GM23338 (cell line): ENCODE data around the gene NUDT16L1. TPM values are rescaled to one million over a fixed set of nuclear protein-coding genes. Genes with fewer than 3 reads are reported as not detected.

Experiments used
- ATAC-seq: fragments of 200-7000 bp; cut with Tn5 transposase; 3 replicates; pipeline ENCODE4 v1.9.1; 2020
- DNase-seq: peaks from one replicate; pipeline ENCODE4 v3.0.0-alpha.2; 2015; ENCODE audit warnings: low spot score
- H2AFZ ChIP-seq: fragments of 200-600 bp; sonication (generic); 2 replicates; pipeline ENCODE4 v1.8.0; 2016; ENCODE audit warnings: antibody characterized with exemption, mild to moderate bottlenecking, moderate library complexity
- H3F3A ChIP-seq: fragments of 200-600 bp; sonication (generic); replicated peaks from 2 replicates; pipeline ENCODE4 v1.8.0; 2017; ENCODE audit warnings: antibody characterized with exemption, mixed run types, low read depth
- H3K27ac ChIP-seq: fragments of 200-600 bp; sonication (generic); 2 replicates; pipeline ENCODE4 v1.6.1; 2016; ENCODE audit warnings: low read depth
- H3K27me3 ChIP-seq: fragments of 200-600 bp; sonication (generic); 2 replicates; pipeline ENCODE4 v1.8.0; 2016; ENCODE audit warnings: mild to moderate bottlenecking, mixed run types, moderate library complexity; ENCODE audit not compliant: insufficient read depth
- H3K36me3 ChIP-seq: fragments of 200-600 bp; sonication (generic); 2 replicates; pipeline ENCODE4 v1.8.0; 2016; ENCODE audit warnings: mild to moderate bottlenecking; ENCODE audit not compliant: insufficient read depth
- H3K4me1 ChIP-seq: fragments of 200-600 bp; sonication (generic); 2 replicates; pipeline ENCODE4 v1.8.0; 2016; ENCODE audit warnings: mild to moderate bottlenecking, moderate library complexity; ENCODE audit not compliant: insufficient read depth
- H3K4me2 ChIP-seq: fragments of 200-600 bp; sonication (generic); 2 replicates; pipeline ENCODE4 v1.7.1; 2017; ENCODE audit warnings: mixed run types
- H3K4me3 ChIP-seq: fragments of 200-600 bp; sonication (generic); 2 replicates; pipeline ENCODE4 v1.6.1; 2016; ENCODE audit warnings: mixed run types
- H3K79me2 ChIP-seq: fragments of 200-600 bp; sonication (generic); replicated peaks from 2 replicates; pipeline ENCODE4 v1.8.0; 2017; ENCODE audit warnings: mild to moderate bottlenecking; ENCODE audit not compliant: insufficient read depth
- H3K9me2 ChIP-seq: fragments of 200-600 bp; sonication (generic); 2 replicates; pipeline ENCODE4 v1.8.0; 2017; ENCODE audit not compliant: insufficient read depth
- H4K20me1 ChIP-seq: fragments of 200-600 bp; sonication (generic); replicated peaks from 2 replicates; pipeline ENCODE4 v1.8.0; 2017; ENCODE audit warnings: mild to moderate bottlenecking; ENCODE audit not compliant: insufficient read depth
- H3K27ac Mint-ChIP-seq: 2 replicates; pipeline ENCODE4 v1.8.0; 2020; ENCODE audit warnings: inconsistent platforms, mild to moderate bottlenecking, moderate library complexity, mixed read lengths
- H3K27me3 Mint-ChIP-seq: 3 replicates; pipeline ENCODE4 v1.8.0; 2022; ENCODE audit warnings: low read depth, mild to moderate bottlenecking, moderate library complexity, mixed read lengths, inconsistent platforms; ENCODE audit not compliant: insufficient read depth, poor library complexity
- H3K36me3 Mint-ChIP-seq: 3 replicates; pipeline ENCODE4 v1.8.0; 2021; ENCODE audit warnings: low read depth, mild to moderate bottlenecking, inconsistent platforms, moderate library complexity, mixed read lengths
- H3K4me1 Mint-ChIP-seq: 3 replicates; pipeline ENCODE4 v1.8.0; 2020; ENCODE audit warnings: mild to moderate bottlenecking, inconsistent platforms, mixed read lengths
- H3K4me3 Mint-ChIP-seq: 3 replicates; pipeline ENCODE4 v1.8.0; 2021; ENCODE audit warnings: moderate library complexity, mild to moderate bottlenecking, inconsistent platforms, mixed read lengths
- H3K9me3 Mint-ChIP-seq: 3 replicates; pipeline ENCODE4 v1.8.0; 2020; ENCODE audit warnings: moderate library complexity, mild to moderate bottlenecking, inconsistent platforms, mixed read lengths
- CREB1 ChIP-seq: fragments of 250-450 bp; sonication (Bioruptor Pico); IDR thresholded peaks from 2 replicates; pipeline ENCODE4 v1.5.0; 2020; ENCODE audit warnings: low read depth, mild to moderate bottlenecking, moderate library complexity
- JUNB ChIP-seq: IDR thresholded peaks from one replicate; pipeline ENCODE4 v1.6.1; 2016; ENCODE audit warnings: antibody characterized with exemption; ENCODE audit not compliant: unreplicated experiment
- NANOG ChIP-seq: IDR thresholded peaks from 2 replicates; pipeline ENCODE4 v1.6.1; 2016; ENCODE audit warnings: antibody characterized with exemption, borderline replicate concordance
- POLR2AphosphoS5 ChIP-seq: IDR thresholded peaks from 2 replicates; pipeline ENCODE4 v1.6.1; 2016; ENCODE audit warnings: antibody characterized with exemption, low read depth
- STAT1 ChIP-seq: IDR thresholded peaks from one replicate; pipeline ENCODE4 v1.6.1; 2016; ENCODE audit warnings: antibody characterized with exemption; ENCODE audit not compliant: unreplicated experiment
- ZNF114 ChIP-seq: fragments of 250-450 bp; sonication (Bioruptor Pico); IDR thresholded peaks from 2 replicates; pipeline ENCODE4 v1.5.0; 2020; ENCODE audit warnings: mild to moderate bottlenecking, moderate library complexity
- polyA plus RNA-seq: library from polyadenylated mRNA; unstranded; fragments of >200 nt; fragmentation: Nextera tagmentation; extraction: Ambion mirVana; gene quantifications from 2 replicates; pipeline ENCODE4 v1.2.1, GENCODE V29; 2016
- total RNA-seq: library from RNA; depleted of rRNA; stranded (reverse); fragments of >200 nt; shearing (Covaris generic); gene quantifications from 2 replicates; pipeline ENCODE4 v1.2.3, GENCODE V29; 2014
- TF ChIP-seq, protein P1 (sequence below): fragments of 250-450 bp; sonication (Bioruptor Pico); IDR thresholded peaks from 2 replicates; pipeline ENCODE4 v1.5.0; 2020; ENCODE audit warnings: mild to moderate bottlenecking, moderate library complexity
- TF ChIP-seq, protein P2 (sequence below): IDR thresholded peaks from 2 replicates; pipeline ENCODE4 v1.6.1; 2016; ENCODE audit warnings: antibody characterized with exemption
- TF ChIP-seq, protein P3 (sequence below), 2 experiments: fragments of 200-600 bp in 1 of 2; sonication (generic) in 1 of 2; conservative IDR thresholded peaks; 2 replicates each; pipeline versions ENCODE4 v1.5.1 to v1.6.1; 2016 to 2017; ENCODE audit warnings: antibody characterized with exemption in 2 of 2, low read depth in 2 of 2, mild to moderate bottlenecking in 2 of 2, moderate library complexity in 1 of 2
- TF ChIP-seq, protein P4 (sequence below): IDR thresholded peaks from one replicate; pipeline ENCODE4 v1.6.1; 2018; ENCODE audit warnings: antibody characterized with exemption; ENCODE audit not compliant: unreplicated experiment

Gene NUDT16L1
- total and polyA plus RNA-seq, 2 experiments from 2014 or later, result 37.1 to 80.4 TPM

DNA sequence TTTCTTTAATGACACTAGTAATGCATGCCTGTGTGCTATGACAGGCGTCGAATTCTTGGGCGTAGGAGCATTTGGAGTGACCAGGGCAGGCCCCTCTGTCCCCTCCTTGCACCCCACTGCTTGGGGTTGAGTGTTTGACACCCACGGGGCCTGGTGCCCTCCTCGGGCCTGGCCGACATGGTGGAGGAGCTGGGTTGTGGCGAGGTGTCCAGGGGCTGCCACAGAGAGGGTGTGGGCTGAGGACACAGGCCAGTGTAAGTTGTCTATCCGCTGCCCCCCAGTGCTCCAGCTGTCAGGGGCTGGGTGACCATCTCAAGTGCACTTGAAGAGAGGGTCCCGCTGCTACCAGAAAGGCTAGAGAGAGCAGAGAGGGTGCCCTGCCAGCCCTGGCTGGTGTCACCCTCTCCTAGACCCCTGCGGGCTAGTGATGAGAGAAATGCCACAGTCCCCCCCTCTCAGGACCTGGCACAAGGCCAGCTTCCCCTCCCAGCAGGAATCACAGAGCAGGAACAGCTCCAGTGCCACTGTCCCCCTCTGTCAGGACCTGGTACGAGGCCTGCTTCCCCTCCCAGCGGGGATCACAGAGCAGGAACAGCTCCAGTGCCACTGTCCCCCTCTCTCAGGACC, 38.3 kb upstream of the NUDT16L1 start (continued):
- TF ChIP-seq, protein P1, sequence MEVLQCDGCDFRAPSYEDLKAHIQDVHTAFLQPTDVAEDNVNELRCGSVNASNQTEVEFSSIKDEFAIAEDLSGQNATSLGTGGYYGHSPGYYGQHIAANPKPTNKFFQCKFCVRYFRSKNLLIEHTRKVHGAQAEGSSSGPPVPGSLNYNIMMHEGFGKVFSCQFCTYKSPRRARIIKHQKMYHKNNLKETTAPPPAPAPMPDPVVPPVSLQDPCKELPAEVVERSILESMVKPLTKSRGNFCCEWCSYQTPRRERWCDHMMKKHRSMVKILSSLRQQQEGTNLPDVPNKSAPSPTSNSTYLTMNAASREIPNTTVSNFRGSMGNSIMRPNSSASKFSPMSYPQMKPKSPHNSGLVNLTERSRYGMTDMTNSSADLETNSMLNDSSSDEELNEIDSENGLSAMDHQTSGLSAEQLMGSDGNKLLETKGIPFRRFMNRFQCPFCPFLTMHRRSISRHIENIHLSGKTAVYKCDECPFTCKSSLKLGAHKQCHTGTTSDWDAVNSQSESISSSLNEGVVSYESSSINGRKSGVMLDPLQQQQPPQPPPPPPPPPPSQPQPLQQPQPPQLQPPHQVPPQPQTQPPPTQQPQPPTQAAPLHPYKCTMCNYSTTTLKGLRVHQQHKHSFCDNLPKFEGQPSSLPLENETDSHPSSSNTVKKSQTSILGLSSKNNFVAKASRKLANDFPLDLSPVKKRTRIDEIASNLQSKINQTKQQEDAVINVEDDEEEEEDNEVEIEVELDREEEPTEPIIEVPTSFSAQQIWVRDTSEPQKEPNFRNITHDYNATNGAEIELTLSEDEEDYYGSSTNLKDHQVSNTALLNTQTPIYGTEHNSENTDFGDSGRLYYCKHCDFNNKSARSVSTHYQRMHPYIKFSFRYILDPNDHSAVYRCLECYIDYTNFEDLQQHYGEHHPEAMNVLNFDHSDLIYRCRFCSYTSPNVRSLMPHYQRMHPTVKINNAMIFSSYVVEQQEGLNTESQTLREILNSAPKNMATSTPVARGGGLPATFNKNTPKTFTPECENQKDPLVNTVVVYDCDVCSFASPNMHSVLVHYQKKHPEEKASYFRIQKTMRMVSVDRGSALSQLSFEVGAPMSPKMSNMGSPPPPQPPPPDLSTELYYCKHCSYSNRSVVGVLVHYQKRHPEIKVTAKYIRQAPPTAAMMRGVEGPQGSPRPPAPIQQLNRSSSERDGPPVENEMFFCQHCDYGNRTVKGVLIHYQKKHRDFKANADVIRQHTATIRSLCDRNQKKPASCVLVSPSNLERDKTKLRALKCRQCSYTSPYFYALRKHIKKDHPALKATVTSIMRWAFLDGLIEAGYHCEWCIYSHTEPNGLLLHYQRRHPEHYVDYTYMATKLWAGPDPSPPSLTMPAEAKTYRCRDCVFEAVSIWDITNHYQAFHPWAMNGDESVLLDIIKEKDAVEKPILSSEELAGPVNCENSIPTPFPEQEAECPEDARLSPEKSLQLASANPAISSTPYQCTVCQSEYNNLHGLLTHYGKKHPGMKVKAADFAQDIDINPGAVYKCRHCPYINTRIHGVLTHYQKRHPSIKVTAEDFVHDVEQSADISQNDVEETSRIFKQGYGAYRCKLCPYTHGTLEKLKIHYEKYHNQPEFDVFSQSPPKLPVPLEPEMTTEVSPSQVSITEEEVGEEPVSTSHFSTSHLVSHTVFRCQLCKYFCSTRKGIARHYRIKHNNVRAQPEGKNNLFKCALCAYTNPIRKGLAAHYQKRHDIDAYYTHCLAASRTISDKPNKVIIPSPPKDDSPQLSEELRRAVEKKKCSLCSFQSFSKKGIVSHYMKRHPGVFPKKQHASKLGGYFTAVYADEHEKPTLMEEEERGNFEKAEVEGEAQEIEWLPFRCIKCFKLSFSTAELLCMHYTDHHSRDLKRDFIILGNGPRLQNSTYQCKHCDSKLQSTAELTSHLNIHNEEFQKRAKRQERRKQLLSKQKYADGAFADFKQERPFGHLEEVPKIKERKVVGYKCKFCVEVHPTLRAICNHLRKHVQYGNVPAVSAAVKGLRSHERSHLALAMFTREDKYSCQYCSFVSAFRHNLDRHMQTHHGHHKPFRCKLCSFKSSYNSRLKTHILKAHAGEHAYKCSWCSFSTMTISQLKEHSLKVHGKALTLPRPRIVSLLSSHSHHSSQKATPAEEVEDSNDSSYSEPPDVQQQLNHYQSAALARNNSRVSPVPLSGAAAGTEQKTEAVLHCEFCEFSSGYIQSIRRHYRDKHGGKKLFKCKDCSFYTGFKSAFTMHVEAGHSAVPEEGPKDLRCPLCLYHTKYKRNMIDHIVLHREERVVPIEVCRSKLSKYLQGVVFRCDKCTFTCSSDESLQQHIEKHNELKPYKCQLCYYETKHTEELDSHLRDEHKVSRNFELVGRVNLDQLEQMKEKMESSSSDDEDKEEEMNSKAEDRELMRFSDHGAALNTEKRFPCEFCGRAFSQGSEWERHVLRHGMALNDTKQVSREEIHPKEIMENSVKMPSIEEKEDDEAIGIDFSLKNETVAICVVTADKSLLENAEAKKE, result no peak
- TF ChIP-seq, protein P2, sequence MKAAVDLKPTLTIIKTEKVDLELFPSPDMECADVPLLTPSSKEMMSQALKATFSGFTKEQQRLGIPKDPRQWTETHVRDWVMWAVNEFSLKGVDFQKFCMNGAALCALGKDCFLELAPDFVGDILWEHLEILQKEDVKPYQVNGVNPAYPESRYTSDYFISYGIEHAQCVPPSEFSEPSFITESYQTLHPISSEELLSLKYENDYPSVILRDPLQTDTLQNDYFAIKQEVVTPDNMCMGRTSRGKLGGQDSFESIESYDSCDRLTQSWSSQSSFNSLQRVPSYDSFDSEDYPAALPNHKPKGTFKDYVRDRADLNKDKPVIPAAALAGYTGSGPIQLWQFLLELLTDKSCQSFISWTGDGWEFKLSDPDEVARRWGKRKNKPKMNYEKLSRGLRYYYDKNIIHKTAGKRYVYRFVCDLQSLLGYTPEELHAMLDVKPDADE, result no peak
- TF ChIP-seq CREB1 (CRISPR knock-in tag) (no peak), JUNB (no peak)

DNA sequence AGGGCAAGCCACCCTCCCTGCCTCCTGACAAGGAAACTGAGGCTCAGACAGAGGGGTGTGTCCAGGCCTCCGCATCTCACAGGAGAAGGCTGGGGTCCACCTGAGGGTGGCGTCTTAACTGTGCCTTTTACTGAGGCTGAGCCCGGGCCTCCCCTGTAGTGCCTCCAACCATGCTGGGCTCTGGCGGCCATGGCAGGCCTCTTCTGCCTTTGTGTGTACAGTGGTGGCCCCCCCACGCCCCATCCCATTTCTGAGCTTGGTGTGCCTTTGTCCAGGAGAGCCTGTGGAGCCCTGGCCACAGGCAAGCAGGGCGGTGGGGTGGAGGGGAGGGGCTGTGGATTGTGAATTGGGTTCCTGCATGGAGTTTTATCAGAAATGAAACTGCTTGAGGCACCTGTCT, 37.6 kb upstream of the NUDT16L1 start:
- Histone ChIP-seq H4K20me1 (0 out of 2 replicates have a peak, but pooled peaks cover 3% of the 10 kb centered on the region), H2AFZ (no peak overlapping the region), H3K27me3 (no peaks in the 10 kb centered on the region), H3K36me3 (no peaks in the 10 kb centered on the region), H3K4me3 (no peak overlapping the region), H3F3A (no peaks in the 10 kb centered on the region), H3K4me2 (no peak overlapping the region), H3K9me2 (no peaks in the 10 kb centered on the region), H3K79me2 (no peaks in the 10 kb centered on the region), H3K4me1 (no peaks in the 10 kb centered on the region), H3K27ac (no peak overlapping the region)
- DNase-seq, result no peak
- Mint-ChIP-seq H3K4me3 (no peak overlapping the region), H3K4me1 (no peaks in the 10 kb centered on the region), H3K27ac (no peak overlapping the region), H3K36me3 (peaks cover 19% of the 10 kb centered on the region), H3K27me3 (peaks cover 2% of the 10 kb centered on the region), H3K9me3 (no peaks in the 10 kb centered on the region)
- no peak for ATAC-seq
- TF ChIP-seq, protein P3, sequence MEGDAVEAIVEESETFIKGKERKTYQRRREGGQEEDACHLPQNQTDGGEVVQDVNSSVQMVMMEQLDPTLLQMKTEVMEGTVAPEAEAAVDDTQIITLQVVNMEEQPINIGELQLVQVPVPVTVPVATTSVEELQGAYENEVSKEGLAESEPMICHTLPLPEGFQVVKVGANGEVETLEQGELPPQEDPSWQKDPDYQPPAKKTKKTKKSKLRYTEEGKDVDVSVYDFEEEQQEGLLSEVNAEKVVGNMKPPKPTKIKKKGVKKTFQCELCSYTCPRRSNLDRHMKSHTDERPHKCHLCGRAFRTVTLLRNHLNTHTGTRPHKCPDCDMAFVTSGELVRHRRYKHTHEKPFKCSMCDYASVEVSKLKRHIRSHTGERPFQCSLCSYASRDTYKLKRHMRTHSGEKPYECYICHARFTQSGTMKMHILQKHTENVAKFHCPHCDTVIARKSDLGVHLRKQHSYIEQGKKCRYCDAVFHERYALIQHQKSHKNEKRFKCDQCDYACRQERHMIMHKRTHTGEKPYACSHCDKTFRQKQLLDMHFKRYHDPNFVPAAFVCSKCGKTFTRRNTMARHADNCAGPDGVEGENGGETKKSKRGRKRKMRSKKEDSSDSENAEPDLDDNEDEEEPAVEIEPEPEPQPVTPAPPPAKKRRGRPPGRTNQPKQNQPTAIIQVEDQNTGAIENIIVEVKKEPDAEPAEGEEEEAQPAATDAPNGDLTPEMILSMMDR (conservative IDR thresholded peaks at IDR 0.05; ENCODE audit: low read depth in 2 of 2), result no peak
- no peak for TF ChIP-seq ZNF114 (CRISPR knock-in tag)
- TF ChIP-seq POLR2AphosphoS5, result no peak
- TF ChIP-seq NANOG, result no peak
- TF ChIP-seq, protein P2, result no peak
- no peak for TF ChIP-seq STAT1
- TF ChIP-seq, protein P4, sequence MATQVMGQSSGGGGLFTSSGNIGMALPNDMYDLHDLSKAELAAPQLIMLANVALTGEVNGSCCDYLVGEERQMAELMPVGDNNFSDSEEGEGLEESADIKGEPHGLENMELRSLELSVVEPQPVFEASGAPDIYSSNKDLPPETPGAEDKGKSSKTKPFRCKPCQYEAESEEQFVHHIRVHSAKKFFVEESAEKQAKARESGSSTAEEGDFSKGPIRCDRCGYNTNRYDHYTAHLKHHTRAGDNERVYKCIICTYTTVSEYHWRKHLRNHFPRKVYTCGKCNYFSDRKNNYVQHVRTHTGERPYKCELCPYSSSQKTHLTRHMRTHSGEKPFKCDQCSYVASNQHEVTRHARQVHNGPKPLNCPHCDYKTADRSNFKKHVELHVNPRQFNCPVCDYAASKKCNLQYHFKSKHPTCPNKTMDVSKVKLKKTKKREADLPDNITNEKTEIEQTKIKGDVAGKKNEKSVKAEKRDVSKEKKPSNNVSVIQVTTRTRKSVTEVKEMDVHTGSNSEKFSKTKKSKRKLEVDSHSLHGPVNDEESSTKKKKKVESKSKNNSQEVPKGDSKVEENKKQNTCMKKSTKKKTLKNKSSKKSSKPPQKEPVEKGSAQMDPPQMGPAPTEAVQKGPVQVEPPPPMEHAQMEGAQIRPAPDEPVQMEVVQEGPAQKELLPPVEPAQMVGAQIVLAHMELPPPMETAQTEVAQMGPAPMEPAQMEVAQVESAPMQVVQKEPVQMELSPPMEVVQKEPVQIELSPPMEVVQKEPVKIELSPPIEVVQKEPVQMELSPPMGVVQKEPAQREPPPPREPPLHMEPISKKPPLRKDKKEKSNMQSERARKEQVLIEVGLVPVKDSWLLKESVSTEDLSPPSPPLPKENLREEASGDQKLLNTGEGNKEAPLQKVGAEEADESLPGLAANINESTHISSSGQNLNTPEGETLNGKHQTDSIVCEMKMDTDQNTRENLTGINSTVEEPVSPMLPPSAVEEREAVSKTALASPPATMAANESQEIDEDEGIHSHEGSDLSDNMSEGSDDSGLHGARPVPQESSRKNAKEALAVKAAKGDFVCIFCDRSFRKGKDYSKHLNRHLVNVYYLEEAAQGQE, result no peak
- no peak for TF ChIP-seq CREB1 (CRISPR knock-in tag)
- TF ChIP-seq JUNB, result no peak
